Subcutaneous adipose tissue (tissue), 4 donors: ENCODE measurements around the gene PKD2L1. TPM values are rescaled to one million over a fixed set of nuclear protein-coding genes. Genes with fewer than 3 reads are reported as not detected.

ENCODE experiments used
- CTCF ChIP-seq: fragments of 450-650 bp; IDR thresholded peaks from one replicate; pipeline ENCODE4 v1.5.1; 2016; ENCODE audit warnings: low read depth, mild to moderate bottlenecking, control low read depth, antibody characterized with exemption, moderate library complexity
- total RNA-seq, 4 donors: library from RNA; depleted of rRNA; stranded (reverse); fragments of >200 nt; gene quantifications; one replicate each; pipeline ENCODE4 v1.1.0, GENCODE V29; 2016

PKD2L1 gene
- total RNA-seq, 4 donors from 2014 or later = 1.2 TPM; not detected in 3

- no peak for TF ChIP-seq CTCF
Observed at GRCh38 chr10:100344241-100344788, 14.3 kb upstream of the PKD2L1 start.

- no peak for TF ChIP-seq CTCF
Observed at GRCh38 chr10:100342627-100342972, 12.6 kb upstream of the PKD2L1 start.

- TF ChIP-seq CTCF = no peak
Observed at GRCh38 chr10:100341953-100342626, 12.1 kb upstream of the PKD2L1 start.

GRCh38 chr10:100340948-100341847 lies 11.2 kb upstream of the PKD2L1 start:
- no peak for TF ChIP-seq CTCF

- TF ChIP-seq CTCF = no peak
Observed at GRCh38 chr10:100339236-100339635, 9.2 kb upstream of the PKD2L1 start.

GRCh38 chr10:100338434-100339036 lies 8.5 kb upstream of the PKD2L1 start:
- TF ChIP-seq CTCF = no peak

- TF ChIP-seq CTCF = no peak
Observed at GRCh38 chr10:100334762-100335161, 4.7 kb upstream of the PKD2L1 start.
